GM18517 (cell line): ENCODE results near the gene NLRC5.
"Not testable (repeated sequence)": the region's sequence is repeated elsewhere in the genome, so short reads cannot be mapped to it uniquely, and the experiment has no call there.

Experiments
- ATAC-seq: cut with Tn5 transposase; IDR thresholded peaks from one replicate; pipeline ENCODE4 v1.9.1; 2021; ENCODE audit warnings: mild to moderate bottlenecking, moderate library complexity; ENCODE audit not compliant: unreplicated experiment

The NLRC5 gene

GRCh38 chr16:57069053-57069452 is 79.7 kb downstream of the NLRC5 start:
- ATAC-seq = no peak

DNA sequence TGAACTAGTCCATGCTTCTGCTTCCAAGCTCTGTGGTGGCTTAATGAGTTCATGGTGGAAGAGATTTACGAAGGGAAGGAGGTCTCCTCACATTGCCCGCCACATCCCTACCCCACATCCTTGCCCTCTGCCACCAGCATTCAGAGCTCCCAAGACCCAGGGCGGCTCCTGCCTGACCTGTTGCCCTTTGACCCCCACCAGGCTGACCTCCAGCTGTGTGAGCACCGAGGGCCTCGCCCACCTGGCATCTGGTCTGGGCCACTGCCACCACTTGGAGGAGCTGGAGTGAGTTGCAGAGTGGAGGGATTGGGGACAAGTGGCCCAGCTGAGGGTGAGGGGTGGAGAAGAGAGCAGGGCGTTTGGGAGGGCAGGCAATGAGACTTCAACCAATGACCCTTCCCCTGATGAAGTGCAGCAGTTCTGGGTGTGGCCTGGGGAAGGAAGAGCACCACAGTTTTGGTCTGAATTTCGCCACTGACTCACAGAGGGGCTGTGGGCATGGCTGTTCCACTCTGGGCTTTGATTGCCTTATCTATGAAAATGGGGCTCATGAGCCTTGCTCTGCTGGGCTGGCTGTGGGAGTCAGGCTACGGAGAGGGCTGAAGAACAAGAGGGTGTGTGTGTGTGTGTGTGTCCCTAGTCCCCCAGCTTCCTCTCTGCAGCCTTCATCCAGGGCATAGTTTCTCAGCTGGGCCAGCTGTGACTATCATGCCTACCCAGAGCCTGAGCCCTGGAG is 80.4 kb downstream of the NLRC5 start:
- ATAC-seq = no peak

- no peak for ATAC-seq
Measured at GRCh38 chr16:57070424-57070823, 81.1 kb downstream of the NLRC5 start.

DNA sequence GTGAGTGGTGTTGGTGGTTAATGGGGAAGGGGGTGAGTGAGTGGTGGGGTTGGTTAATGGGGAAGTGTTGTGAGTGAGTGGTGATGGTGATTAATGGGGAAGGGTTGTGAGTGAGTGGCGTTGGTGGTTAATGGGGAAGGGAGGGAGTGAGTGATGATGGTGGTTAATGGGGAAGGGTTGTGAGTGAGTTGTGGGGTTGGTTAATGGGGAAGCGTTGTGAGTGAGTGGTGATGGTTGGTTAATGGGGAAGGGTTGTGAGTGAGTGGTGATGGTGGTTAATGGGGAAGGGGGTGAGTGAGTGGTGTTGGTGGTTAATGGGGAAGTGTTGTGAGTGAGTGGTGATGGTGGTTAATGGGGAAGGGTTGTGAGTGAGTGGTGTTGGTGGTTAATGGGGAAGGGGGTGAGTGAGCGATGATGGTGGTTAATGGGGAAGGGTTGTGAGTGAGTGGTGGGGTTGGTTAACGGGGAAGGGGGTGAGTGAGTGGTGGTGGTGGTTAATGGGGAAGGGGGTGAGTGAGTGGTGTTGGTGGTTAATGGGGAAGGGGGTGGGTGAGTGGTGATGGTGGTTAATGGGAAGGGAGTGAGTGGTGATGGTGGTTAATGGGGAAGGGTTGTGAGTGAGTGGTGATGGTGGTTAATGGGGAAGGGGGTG is 81.8 kb downstream of the NLRC5 start:
- ATAC-seq = not testable (repeated sequence)

DNA sequence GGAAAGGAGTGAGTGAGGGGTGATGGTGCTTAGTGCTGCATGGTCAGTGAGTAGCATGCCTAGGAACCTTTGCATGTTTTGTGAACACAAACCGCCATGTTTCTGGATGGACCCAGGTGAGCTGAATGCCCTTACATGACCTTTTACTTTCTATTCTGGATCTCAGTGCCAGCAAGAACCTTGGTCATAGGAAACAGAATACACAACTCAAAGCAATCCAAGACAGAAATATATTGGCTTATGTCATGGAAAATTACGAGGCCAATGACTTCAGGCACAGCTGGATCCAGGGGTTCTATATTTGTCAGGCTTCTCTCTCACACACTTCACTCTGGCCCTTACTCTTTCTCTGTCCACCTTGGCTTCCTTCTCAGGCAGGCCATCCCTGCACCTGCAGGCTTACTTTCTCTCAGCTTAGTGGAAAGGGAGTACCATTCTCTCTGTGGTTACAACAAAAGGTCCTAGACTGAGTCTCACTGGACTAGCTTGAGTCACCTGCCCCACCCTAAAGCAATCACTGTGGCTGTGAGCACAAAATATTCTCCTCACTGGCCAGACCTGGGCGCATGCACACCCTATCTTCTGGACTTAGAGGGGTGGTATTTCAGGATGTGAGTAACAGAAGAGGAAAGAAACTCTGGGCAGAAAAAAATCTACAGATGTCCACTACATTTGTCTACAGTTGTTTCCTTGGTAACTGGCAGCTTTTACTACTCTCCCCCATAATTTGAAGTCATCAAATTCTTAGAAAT is 82.7 kb downstream of the NLRC5 start:
- no peak for ATAC-seq

DNA sequence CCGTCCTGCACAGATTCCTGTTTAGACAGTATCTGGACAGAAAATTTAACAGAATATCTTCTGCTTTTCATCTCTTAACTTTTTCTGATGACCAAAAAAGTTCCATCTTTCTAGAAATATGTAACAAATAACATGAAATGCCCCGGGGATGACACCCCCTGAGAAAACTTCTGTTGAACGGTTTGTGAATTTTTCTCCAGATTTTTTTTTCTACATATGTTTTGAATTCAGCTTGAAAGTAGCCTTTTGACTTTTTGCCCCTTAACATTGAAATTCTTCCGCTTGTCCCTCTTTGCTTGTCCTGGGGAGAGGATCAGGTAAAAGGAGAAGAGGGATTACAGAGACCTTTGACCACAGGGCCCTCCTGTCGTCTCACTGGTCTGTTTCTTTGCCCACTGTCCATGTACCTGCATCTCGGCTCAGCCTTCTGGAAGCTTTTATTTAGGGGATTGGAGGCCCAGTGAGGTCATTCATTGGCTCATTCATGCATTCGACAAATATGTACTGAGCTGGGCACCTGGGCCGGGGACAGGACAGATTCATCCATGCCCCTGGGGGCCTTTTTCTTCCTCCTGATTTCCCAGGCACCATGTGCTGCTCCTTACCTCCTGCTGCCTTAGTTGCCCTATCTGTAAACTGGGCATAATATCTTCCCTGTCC is 83.4 kb downstream of the NLRC5 start:
- ATAC-seq = no peak

DNA sequence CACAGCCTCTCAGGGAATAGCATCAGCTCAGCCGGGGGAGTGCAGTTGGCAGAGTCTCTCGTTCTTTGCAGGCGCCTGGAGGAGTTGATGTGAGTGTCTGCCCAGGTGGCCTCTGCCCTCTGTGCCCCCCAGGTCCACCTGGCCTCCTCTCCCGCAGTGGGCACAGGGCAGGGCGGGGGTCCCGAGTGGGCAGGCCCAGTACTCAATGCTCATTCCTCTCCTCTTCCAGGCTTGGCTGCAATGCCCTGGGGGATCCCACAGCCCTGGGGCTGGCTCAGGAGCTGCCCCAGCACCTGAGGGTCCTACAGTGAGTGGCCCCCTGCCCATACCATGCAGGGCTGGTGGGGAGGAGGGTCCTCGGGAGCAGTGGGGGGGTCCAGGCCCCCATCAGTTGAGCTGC is 88.4 kb downstream of the NLRC5 start:
- ATAC-seq = no peak

DNA sequence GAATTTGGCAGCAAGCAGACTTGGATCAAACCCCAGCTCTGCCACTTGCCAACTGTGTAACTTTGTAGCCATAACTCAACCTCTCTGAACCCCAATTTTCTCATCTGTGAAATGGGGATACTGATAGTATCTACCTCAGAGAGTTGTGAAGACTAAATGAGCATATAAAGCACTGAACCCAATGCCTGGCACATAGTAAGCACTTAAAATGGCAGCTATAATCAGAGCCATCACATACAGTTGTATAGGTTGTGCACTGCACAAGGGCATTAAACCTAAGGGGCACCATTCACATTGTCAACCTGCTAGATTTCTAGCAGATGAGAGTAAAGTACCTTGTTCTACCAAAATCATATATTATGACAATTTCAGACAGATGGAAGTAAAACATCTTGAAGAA is 92.4 kb downstream of the NLRC5 start:
- ATAC-seq = no peak

- no peak for ATAC-seq
Measured at GRCh38 chr16:57082664-57083063, 93.3 kb downstream of the NLRC5 start.

- no peak for ATAC-seq
Measured at GRCh38 chr16:57083485-57084126, 94.2 kb downstream of the NLRC5 start.

DNA sequence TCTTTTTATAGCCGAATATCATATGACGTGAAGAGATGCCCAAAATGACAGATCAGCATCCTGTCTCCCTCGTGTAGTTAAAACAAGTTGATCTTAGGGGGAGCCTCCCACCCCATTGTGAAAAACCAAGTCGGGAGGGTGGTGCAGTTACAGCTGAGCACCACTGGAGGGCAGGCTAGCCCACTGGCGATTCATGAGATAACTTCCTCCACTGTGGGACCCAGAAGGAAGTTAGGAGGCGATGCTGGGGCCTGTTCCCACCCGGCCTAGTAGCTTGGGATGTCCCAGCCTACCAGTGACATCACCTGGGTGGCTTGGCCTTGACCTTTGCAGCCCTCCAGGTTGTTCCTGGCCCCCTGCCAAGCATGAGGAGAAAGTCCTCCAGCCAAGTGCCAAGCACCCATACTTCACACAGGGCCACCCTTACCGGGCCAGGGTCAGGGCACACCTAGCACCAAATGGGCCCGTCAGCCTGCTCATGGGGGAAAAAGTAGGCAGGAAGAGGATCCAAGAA is 95.0 kb downstream of the NLRC5 start:
- ATAC-seq = no peak

DNA sequence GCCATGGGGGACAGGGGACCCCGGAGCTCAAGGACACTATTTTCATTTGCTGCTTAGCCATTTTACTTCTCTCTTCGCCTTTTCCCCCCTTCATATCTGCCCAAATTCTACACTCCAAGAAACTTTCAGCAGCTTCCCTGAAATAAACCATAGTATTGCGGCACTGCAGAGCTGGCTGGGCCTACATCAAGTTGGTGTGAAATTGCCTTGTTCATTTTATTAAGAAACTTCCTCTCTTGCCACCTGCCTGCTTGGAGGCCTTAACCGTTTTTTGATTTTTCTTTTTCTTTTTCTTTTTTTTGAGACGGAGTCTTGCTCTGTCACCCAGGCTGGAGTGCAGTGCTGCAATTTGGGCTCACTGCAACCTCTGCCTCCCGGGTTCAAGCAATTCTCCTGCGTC is 95.6 kb downstream of the NLRC5 start:
- ATAC-seq = no peak

DNA sequence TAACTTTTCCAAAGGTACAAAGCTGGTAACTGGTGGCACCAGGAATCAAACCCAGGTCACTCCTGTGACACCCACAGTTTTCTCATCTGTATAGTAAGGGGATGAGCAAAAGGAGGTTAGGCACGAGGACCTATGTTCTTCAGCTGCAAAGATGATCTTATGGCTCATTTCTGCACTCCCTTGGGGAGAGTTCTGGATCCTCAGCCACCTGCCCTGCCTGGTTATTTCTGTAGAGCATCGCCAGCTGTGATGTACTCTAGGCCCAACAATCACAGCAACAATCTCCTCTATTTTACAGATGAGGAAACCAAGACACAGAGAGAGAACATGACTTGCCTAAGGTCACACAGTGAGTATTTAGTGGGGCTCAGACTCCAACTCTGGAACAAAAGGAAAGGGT is 97.6 kb downstream of the NLRC5 start:
- no peak for ATAC-seq

DNA sequence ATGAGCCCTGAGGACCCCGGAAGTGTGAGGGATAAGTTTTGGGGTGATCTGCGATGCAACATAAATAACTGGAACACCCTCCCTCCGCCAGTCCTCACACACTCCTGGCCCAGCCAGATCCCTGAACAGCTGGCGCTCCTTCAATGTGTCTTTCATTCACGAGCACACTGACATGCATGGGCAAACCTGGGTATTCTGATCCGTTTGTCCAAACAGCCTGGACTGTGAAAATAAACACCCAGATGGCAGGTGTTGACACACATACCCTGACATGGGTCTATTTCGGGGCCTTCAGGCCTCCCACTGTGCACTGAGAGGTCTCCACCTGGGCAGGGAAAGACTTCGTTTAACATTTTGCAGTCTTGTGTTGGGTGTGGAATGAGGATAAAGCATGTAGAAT is 100.0 kb downstream of the NLRC5 start:
- no peak for ATAC-seq

- ATAC-seq = no peak
Measured at GRCh38 chr16:57091200-57091974, 102.0 kb downstream of the NLRC5 start.

DNA sequence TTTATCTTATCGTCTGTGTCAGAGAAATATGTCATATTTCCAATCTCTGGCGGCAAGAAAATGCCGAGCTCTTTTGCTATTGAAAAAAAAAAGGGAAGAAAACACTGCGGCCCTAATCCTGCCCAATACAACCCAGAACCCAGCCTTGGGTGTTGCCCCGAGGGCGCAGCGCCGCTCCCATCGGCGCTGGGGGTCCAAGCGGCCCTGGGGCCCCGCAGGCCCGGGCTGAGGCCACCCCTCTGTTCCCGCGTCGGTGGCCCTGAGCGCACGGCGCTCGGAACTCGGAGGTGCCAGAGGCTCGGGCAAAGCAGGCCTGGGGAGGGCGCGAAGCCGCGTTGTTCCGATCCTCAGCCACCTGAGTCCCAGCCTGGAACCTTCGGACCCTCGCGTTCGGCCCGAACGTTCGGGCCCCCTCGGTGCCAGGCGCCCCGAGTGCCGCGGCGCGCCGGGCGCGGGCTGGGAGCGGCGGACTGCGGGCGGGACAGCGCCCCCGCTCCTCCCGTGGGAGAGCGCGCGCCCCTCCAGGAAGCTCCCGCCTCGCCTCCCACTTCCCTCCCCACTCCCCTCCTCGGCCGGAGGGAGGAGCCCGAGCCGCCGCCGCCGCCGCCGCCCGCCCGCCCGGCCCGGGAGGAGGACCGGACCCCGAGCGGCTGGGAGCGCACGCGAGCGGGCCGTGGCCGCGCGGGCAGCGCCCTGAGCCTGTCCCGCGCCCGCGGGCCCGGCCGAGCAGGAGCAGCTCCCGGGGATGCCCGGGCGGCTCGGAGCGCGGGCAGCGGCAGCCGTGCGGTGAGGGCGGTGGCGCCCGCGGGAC is 102.8 kb downstream of the NLRC5 start, which contains the start of gene CPNE2:
CPNE2 (plus strand) TSS at position 609 of the 811 bp plus-strand sequence. CDS start 18,160 bp downstream, outside the sequence.
- ATAC-seq = no peak

DNA sequence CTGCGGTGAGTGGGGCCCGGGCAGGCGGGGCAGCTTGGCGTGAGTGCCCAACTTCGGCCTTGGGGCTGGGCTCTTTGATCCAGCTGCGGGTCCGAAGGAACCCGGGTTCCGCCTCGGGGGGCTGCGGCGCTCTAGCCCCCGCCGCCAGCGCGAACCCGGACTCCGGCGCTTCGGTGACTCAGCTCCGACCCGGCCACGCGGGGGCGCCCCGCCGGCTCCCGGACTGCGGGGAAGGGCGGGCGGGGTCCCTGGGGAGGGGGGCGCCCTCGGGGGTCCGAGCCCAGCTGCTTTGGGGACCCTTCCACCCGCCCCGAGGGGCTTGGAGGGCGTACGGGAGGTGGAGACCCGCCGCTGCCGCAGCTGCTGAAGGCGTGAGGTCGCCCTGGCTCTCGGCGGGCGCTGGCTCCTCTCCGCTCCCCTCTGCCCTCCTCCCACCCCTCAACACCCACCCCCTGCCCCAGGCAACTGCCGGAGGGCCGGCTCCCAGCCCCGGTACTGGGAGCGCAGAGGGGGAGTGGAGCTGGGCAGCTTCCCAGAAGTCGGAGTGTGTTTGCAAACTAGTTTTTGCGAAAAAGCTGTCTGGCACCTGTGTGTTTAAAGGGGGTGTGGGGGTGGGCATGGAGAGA is 103.5 kb downstream of the NLRC5 start:
- no peak for ATAC-seq
